Measurements from ENCODE around the gene ECEL1. TPM values are rescaled to one million over a fixed set of nuclear protein-coding genes. Genes with fewer than 3 reads are reported as not detected.

The ECEL1 gene
- total RNA-seq, 2 donors from 2014 or later = 1.6 to 4.6 TPM

- H3K27me3 Mint-ChIP-seq (ENCODE audit: insufficient read depth) = peaks cover 14% of the 10 kb centered on the region
- Histone ChIP-seq H3K27me3 (ENCODE audit: control insufficient read depth, insufficient read depth, low read length, poor library complexity, severe bottlenecking) (peaks cover 2% of the 10 kb centered on the region), H3K9ac (ENCODE audit: extremely low read depth, low read length, poor library complexity, severe bottlenecking) (no peak overlapping the region), H3K27ac (ENCODE audit: low read depth, low read length) (no peak overlapping the region), H3K4me1 (ENCODE audit: control insufficient read depth, insufficient read depth, low read length) (no peaks in the 10 kb centered on the region), H3K36me3 (ENCODE audit: control insufficient read depth, insufficient read depth, low read length) (no peaks in the 10 kb centered on the region), H3K9me3 (ENCODE audit: control insufficient read depth, low read length) (no peaks in the 10 kb centered on the region), H3K4me3 (ENCODE audit: low read length) (no peak overlapping the region)
- H3K9me3 Mint-ChIP-seq = no peaks in the 10 kb centered on the region
- no peaks in the 10 kb centered on the region for H3K36me3 Mint-ChIP-seq (ENCODE audit: low read depth)
- no peak for TF ChIP-seq CTCF (conservative IDR thresholded peaks at IDR 0.05)
- no peaks in the 10 kb centered on the region for H3K4me1 Mint-ChIP-seq
- no peak overlapping the region for H3K4me3 Mint-ChIP-seq
- 90 to 92% methylated on average over 6 of the region's 6 CpGs for whole genome bisulfite sequencing, 2 experiments (ENCODE audit: insufficient coverage in 1 of 2, insufficient read length in 1 of 2)
- peak; percentile 21 for DNase-seq
- no peak overlapping the region for H3K27ac Mint-ChIP-seq
Measured at GRCh38 chr2:232465061-232465460, 22.6 kb downstream of the ECEL1 start.

GRCh38 chr2:232464544-232464885 is 23.1 kb downstream of the ECEL1 start:
- Mint-ChIP-seq H3K36me3 (ENCODE audit: low read depth) (no peaks in the 10 kb centered on the region), H3K9me3 (no peaks in the 10 kb centered on the region), H3K27me3 (ENCODE audit: insufficient read depth) (peaks cover 11% of the 10 kb centered on the region), H3K27ac (no peak overlapping the region), H3K4me3 (no peak overlapping the region), H3K4me1 (no peaks in the 10 kb centered on the region)
- no peak for DNase-seq
- Histone ChIP-seq H3K9ac (ENCODE audit: extremely low read depth, low read length, poor library complexity, severe bottlenecking) (no peak overlapping the region), H3K4me3 (ENCODE audit: low read length) (no peak overlapping the region), H3K4me1 (ENCODE audit: control insufficient read depth, insufficient read depth, low read length) (no peaks in the 10 kb centered on the region), H3K27me3 (ENCODE audit: control insufficient read depth, insufficient read depth, low read length, poor library complexity, severe bottlenecking) (no peaks in the 10 kb centered on the region), H3K27ac (ENCODE audit: low read depth, low read length) (no peak overlapping the region), H3K36me3 (ENCODE audit: control insufficient read depth, insufficient read depth, low read length) (no peaks in the 10 kb centered on the region), H3K9me3 (ENCODE audit: control insufficient read depth, low read length) (no peaks in the 10 kb centered on the region)
- 88 to 100% methylated on average over 1 to 3 of the region's 3 CpGs for WGBS, 2 experiments (ENCODE audit: insufficient coverage in 1 of 2, insufficient read length in 1 of 2)
- TF ChIP-seq CTCF (conservative IDR thresholded peaks at IDR 0.05) = no peak

- H3K27me3 Mint-ChIP-seq (ENCODE audit: insufficient read depth) = peaks cover 12% of the 10 kb centered on the region
- H3K9me3 Mint-ChIP-seq = no peaks in the 10 kb centered on the region
- H3K4me3 ChIP-seq (ENCODE audit: low read length) = no peak overlapping the region
- TF ChIP-seq CTCF (conservative IDR thresholded peaks at IDR 0.05) = no peak
- H3K9me3 ChIP-seq (ENCODE audit: control insufficient read depth, low read length) = no peaks in the 10 kb centered on the region
- H3K4me1 ChIP-seq (ENCODE audit: control insufficient read depth, insufficient read depth, low read length) = no peaks in the 10 kb centered on the region
- no peaks in the 10 kb centered on the region for H3K27me3 ChIP-seq (ENCODE audit: control insufficient read depth, insufficient read depth, low read length, poor library complexity, severe bottlenecking)
- no peak overlapping the region for H3K9ac ChIP-seq (ENCODE audit: extremely low read depth, low read length, poor library complexity, severe bottlenecking)
- no peaks in the 10 kb centered on the region for H3K4me1 Mint-ChIP-seq
- no peaks in the 10 kb centered on the region for H3K36me3 Mint-ChIP-seq (ENCODE audit: low read depth)
- no peak overlapping the region for H3K27ac ChIP-seq (ENCODE audit: low read depth, low read length)
- DNase-seq = peak; percentile 47
- H3K36me3 ChIP-seq (ENCODE audit: control insufficient read depth, insufficient read depth, low read length) = no peaks in the 10 kb centered on the region
- H3K27ac Mint-ChIP-seq = no peak overlapping the region
- WGBS, 2 experiments (ENCODE audit: insufficient coverage in 1 of 2, insufficient read length in 1 of 2) = 90 to 93% methylated on average over 12 to 18 of the region's 18 CpGs
- no peak overlapping the region for H3K4me3 Mint-ChIP-seq
Measured at GRCh38 chr2:232463701-232464543, 23.7 kb downstream of the ECEL1 start.
